ENCODE data around the gene KRTAP4-1.

The KRTAP4-1 gene

DNA sequence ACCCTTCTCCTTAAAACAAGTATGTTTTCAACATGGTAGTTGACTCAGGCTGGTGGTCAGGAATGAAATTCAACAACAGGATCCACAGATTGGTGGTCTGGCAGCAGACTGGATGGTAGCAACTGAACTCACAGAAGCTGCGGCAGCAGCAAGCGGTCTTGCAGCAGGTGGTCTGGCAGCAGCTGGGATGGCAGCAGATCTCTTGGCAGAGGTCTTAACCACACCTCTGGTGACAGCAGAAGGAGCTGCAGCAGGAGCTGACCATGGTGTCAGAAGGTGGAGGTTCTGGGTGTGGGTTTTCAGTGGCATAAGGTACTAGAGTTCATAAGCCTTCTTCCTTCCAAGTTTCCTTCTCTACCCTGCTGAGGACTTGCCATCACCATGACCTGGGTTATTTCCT is 2.2 kb upstream of the KRTAP4-1 start:
- POLR2A ChIA-PET, result no interaction called here
- CTCF ChIA-PET, result no interaction called here
- TF ChIP-seq CTCF (IDR thresholded peaks at IDR 0.05; ENCODE audit: control extremely low read depth, extremely low read depth, low read depth, missing control alignments), result no peak
- no peak for DNase-seq (ENCODE audit: extremely low spot score)

DNA sequence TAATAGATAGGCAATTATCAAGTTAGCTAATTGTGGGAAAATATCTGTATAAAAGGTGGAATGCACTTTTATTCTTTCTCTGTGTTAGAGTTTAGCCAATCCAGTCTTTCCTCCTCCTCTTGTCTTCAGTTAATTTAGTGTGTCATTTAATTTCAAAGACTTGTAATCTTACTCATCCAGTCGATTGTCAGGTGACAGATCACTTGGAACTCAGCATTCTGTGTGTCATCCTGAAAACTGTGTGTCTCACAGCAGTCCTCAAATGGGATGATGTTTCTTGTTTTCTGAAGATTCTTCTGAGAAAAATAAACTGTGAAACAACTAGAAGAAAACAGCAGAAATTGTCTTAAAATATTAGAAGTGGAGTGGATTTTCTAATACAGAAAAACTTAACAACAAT is 290 bp upstream of the KRTAP4-1 start:
- ChIA-PET POLR2A (no interaction called here), CTCF (no interaction called here)
- DNase-seq (ENCODE audit: extremely low spot score), result no peak
- TF ChIP-seq CTCF (IDR thresholded peaks at IDR 0.05; ENCODE audit: control extremely low read depth, extremely low read depth, low read depth, missing control alignments), result no peak

DNA sequence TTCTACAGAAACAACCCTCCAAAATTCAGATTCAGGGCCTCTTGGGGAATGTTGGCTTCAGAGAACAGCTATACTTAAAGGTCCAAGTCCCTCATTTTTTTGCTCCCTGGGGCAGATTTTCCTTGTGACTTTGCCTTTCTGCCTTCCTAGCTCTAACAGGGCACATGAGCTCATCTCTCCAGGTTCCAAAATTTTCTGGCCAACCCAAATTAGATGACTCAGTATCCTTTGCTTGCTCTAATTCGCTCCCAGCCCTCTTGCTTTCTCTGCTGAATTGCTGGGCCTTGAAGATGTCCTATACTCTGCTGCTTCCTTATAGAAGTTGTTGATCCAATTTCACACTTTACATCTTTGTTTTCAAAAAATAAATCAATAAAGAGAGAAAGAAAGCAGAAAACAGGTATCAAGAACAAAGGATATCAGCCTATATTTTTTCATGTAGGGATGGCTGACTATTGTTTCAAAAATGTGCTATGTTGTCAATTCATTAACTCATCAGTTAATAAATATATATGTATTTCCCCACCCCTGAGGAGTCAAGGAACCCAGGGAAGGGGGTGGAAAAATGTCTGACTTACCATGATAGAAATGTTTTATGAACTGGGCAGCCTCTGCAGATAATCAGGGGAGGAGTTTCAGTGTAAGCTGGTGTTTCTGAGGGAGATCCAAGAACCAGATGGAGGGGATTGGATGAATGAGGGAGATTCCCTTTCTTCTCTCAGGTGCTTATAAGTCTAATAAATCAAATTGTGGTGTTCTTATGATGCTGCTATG is 5.7 kb downstream of the KRTAP4-1 start:
- ChIA-PET CTCF (interaction anchor here (0.6 to 1.2 kb wide), 2 partner anchors 47 to 484 kb away, joined by 3 to 4 read pairs; no protein-coding TSS in a partner anchor), POLR2A (no interaction called here)
- no peak for DNase-seq (ENCODE audit: extremely low spot score)
- no peak for TF ChIP-seq CTCF (IDR thresholded peaks at IDR 0.05; ENCODE audit: control extremely low read depth, extremely low read depth, low read depth, missing control alignments)

DNA sequence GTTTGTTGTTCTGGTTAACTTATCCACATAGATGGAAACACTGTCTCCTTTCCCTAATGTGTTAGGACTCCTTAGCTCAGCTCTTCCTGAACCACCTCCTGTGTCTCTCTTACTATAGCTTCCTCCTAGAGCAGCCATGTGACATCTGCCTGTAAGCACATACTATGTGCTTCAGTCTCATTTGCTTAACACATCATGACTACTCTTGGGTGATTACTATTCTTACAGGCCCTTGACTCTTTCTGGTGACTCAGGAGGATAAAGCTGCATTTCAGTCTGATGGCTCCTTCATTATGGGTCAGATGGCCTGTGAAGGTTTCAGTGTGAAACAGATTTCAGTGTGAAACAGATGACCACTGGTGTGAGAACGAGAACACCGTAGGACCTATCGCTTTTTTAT is 6.4 kb downstream of the KRTAP4-1 start:
- TF ChIP-seq CTCF (IDR thresholded peaks at IDR 0.05; ENCODE audit: control extremely low read depth, extremely low read depth, low read depth, missing control alignments), result no peak
- CTCF ChIA-PET, result interaction anchor here (0.6 to 1.2 kb wide), 2 partner anchors 47 to 485 kb away, joined by 3 to 4 read pairs; no protein-coding TSS in a partner anchor
- no peak for DNase-seq (ENCODE audit: extremely low spot score)
- POLR2A ChIA-PET, result no interaction called here

GRCh38 chr17:41177727-41178271 is 6.9 kb downstream of the KRTAP4-1 start, which contains the start of gene KRTAP4-2:
Gene KRTAP4-2 (minus strand): TSS chr17:41178221. CDS start chr17:41178164, 57 bp downstream.
- ChIA-PET POLR2A (no interaction called here), CTCF (interaction anchor here (1.2 kb wide), 1 partner anchor 46 kb away, joined by 4 read pairs; no protein-coding TSS in a partner anchor)
- TF ChIP-seq CTCF (IDR thresholded peaks at IDR 0.05; ENCODE audit: control extremely low read depth, extremely low read depth, low read depth, missing control alignments), result no peak
- DNase-seq (ENCODE audit: extremely low spot score), result no peak

DNA sequence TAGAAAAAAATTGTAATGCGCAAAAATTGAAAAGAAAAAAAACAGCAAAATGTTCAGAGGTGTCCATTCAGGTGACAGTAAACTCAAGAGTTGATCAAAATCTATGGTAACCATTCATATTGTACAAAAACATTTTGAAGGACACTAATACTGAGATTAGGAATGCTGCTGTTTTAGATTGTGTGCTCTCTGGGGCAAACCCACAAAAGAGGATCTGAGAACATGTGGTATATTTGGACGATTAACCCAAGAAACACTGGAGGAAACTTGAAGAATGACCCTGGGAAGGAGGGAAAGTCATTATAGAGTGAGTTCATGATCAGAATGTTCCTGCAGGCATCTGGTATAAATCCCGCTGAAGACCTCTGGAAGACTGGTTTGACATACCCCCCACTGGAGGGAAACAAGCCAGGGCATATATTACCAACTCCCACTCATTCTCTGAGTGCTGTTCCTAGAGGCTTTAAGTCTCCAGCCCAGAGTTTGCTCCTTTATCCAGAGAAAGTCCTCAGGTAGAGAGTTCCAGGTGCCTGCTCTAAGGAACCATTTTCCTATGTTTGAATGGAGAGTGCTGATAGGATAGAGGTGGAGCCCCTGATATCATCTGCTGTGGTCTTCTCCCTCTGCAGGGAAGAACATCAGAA is 7.8 kb downstream of the KRTAP4-1 start:
- ChIA-PET POLR2A (no interaction called here), CTCF (no interaction called here)
- no peak for TF ChIP-seq CTCF (IDR thresholded peaks at IDR 0.05; ENCODE audit: control extremely low read depth, extremely low read depth, low read depth, missing control alignments)
- no peak for DNase-seq (ENCODE audit: extremely low spot score)

Measured in GM10248 (cell line).